GM06990 (cell line): ENCODE results near the gene TFAP2E.
"Not testable (repeated sequence)": the region's sequence is repeated elsewhere in the genome, so short reads cannot be mapped to it uniquely, and the experiment has no call there.

Experiments used
- DNase-seq: peaks from one replicate; pipeline ENCODE4 v3.0.0-alpha.2; 2011; ENCODE audit not compliant: insufficient read length; ENCODE audit errors: extremely low read depth
- H3K27me3 ChIP-seq: replicated peaks from 2 replicates; pipeline ENCODE4 v1.6.0; 2011; ENCODE audit warnings: low read length; ENCODE audit not compliant: control insufficient read depth, insufficient read depth
- H3K36me3 ChIP-seq: 2 replicates; pipeline ENCODE4 v1.5.1; 2011; ENCODE audit warnings: low read length; ENCODE audit not compliant: control insufficient read depth, insufficient read depth
- H3K4me3 ChIP-seq: replicated peaks from 2 replicates; pipeline ENCODE4 v1.5.1; 2011; ENCODE audit warnings: low read depth, mild to moderate bottlenecking, control low read depth, low read length
- CTCF ChIP-seq: IDR thresholded peaks from 2 replicates; pipeline ENCODE4 v1.5.1; 2011; ENCODE audit warnings: low read length, control low read depth, mild to moderate bottlenecking, inconsistent platforms; ENCODE audit not compliant: insufficient read depth, poor library complexity, severe bottlenecking

Gene TFAP2E

GRCh38 chr1:35576061-35576765, 3.1 kb downstream of the TFAP2E start:
- DNase-seq, result no peak
- H3K27me3 ChIP-seq, result no peaks in the 10 kb centered on the region
- no peaks in the 10 kb centered on the region for H3K36me3 ChIP-seq
- no peak for TF ChIP-seq CTCF
- no peak overlapping the region for H3K4me3 ChIP-seq

- H3K27me3 ChIP-seq, H3K4me3 ChIP-seq, DNase-seq, H3K36me3 ChIP-seq: not testable (repeated sequence)
Measured at GRCh38 chr1:35576766-35577070, 3.6 kb downstream of the TFAP2E start.

- H3K27me3 ChIP-seq, result no peaks in the 10 kb centered on the region
- H3K36me3 ChIP-seq, result no peaks in the 10 kb centered on the region
- DNase-seq, result peak; percentile 83
- peak overlapping the region; percentile 51 for H3K4me3 ChIP-seq
- TF ChIP-seq CTCF, result no peak
Measured at GRCh38 chr1:35577071-35577998, 4.2 kb downstream of the TFAP2E start.

GRCh38 chr1:35580949-35581388, 7.9 kb downstream of the TFAP2E start:
- Histone ChIP-seq H3K27me3 (no peaks in the 10 kb centered on the region), H3K36me3 (no peaks in the 10 kb centered on the region), H3K4me3 (no peak overlapping the region)
- no peak for TF ChIP-seq CTCF
- no peak for DNase-seq

- not testable (repeated sequence) for DNase-seq, H3K4me3 ChIP-seq, H3K27me3 ChIP-seq, H3K36me3 ChIP-seq
Measured at GRCh38 chr1:35581621-35582020, 8.5 kb downstream of the TFAP2E start.

GRCh38 chr1:35585281-35585680, 12.2 kb downstream of the TFAP2E start:
- TF ChIP-seq CTCF, result no peak
- no peaks in the 10 kb centered on the region for H3K36me3 ChIP-seq
- DNase-seq, result no peak
- no peak overlapping the region for H3K4me3 ChIP-seq
- no peaks in the 10 kb centered on the region for H3K27me3 ChIP-seq

- H3K27me3 ChIP-seq, H3K4me3 ChIP-seq, H3K36me3 ChIP-seq, DNase-seq: not testable (repeated sequence)
Measured at GRCh38 chr1:35585805-35586204, 12.7 kb downstream of the TFAP2E start.
